Brain microvascular endothelial cell (primary cell): ENCODE data around the gene ACTL8.

Experiments
- DNase-seq: peaks from one replicate; pipeline ENCODE4 v3.0.0-alpha.2; 2020
- H3K27ac ChIP-seq: fragments of 250-450 bp; sonication (Bioruptor Pico); 2 replicates; pipeline ENCODE4 v1.5.1; 2020; ENCODE audit warnings: mild to moderate bottlenecking, moderate library complexity
- H3K27me3 ChIP-seq: fragments of 250-450 bp; sonication (Bioruptor Pico); replicated peaks from 2 replicates; pipeline ENCODE4 v1.5.1; 2020; ENCODE audit warnings: mild to moderate bottlenecking
- H3K36me3 ChIP-seq: fragments of 250-450 bp; sonication (Bioruptor Pico); replicated peaks from 2 replicates; pipeline ENCODE4 v1.5.1; 2020; ENCODE audit warnings: mild to moderate bottlenecking
- H3K4me3 ChIP-seq: 2 replicates; pipeline ENCODE4 v1.5.1; 2011; ENCODE audit warnings: low read depth, mild to moderate bottlenecking, control low read depth, low read length, moderate library complexity
- in situ Hi-C: cut with HindIII; loops from 2 replicates; pipeline ENCODE4 v1.10.0; 2017; ENCODE audit warnings: low sequenced_read_pairs, low pct_ligation_motif_present
- TF ChIP-seq, protein P1 (sequence below): IDR thresholded peaks from 2 replicates; pipeline ENCODE4 v1.5.1; 2011; ENCODE audit warnings: low read depth, mild to moderate bottlenecking, moderate library complexity, low read length, control low read depth, inconsistent platforms; ENCODE audit errors: missing control alignments

Gene ACTL8

DNA sequence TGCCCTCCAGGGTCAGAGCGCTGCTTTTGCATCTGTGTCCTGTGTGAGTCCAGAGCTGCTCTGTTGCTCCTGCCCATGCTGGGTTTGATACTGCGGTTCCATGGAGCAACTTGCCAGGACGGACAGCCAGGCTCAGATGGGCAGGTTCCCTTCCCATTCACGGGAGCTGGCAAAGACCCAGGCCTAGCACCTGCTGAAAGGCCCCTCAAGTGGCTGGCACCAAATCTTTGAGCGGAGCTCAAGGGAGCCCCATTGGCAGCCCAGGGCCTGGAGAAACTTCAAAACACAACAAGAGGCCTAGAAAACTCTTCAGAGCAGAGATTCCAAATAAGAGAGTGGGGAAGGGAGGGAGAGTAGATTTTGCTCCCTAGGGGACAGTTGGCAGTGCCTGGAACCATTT lies 97.2 kb downstream of the ACTL8 start:
- in situ Hi-C loops: no loop called here
- Histone ChIP-seq H3K36me3 (no peaks in the 10 kb centered on the region), H3K4me3 (no peak overlapping the region), H3K27ac (no peak overlapping the region), H3K27me3 (no peaks in the 10 kb centered on the region)
- no peak for DNase-seq
- TF ChIP-seq, protein P1, sequence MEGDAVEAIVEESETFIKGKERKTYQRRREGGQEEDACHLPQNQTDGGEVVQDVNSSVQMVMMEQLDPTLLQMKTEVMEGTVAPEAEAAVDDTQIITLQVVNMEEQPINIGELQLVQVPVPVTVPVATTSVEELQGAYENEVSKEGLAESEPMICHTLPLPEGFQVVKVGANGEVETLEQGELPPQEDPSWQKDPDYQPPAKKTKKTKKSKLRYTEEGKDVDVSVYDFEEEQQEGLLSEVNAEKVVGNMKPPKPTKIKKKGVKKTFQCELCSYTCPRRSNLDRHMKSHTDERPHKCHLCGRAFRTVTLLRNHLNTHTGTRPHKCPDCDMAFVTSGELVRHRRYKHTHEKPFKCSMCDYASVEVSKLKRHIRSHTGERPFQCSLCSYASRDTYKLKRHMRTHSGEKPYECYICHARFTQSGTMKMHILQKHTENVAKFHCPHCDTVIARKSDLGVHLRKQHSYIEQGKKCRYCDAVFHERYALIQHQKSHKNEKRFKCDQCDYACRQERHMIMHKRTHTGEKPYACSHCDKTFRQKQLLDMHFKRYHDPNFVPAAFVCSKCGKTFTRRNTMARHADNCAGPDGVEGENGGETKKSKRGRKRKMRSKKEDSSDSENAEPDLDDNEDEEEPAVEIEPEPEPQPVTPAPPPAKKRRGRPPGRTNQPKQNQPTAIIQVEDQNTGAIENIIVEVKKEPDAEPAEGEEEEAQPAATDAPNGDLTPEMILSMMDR: no peak

DNA sequence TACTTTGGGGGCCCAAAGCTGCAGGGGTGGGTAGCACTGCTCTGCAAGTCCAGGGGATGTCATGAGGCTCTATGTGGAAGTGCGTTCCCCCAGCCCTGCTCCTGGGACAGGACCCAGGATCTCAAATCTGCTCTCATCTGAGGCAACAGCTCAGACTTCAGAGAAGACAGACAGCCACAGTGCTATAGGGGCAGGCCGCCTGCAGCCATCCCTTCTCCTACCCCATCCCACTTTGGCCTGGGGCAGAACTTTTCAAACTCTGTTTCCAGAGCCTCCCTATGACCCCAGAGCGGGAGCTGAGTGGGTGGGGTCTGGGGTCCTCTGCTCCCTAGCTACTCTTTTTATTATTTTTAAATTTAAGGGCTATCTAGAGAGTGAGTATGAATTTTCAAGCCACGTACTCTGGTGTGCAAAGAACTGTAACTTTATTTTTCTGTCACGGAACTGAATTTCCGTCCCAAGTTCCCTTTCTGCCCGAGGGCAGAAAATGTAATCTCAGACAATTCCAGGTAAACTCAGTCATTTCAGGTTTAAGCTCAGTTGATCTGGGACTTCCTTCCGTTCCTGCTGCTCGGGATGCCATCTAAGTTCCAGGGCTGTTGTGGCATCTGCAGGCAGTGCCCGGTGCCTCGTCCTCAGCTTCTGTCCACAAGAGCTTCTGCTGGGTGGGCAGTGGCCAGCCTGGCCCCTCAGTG lies 98.3 kb downstream of the ACTL8 start:
- H3K36me3 ChIP-seq: no peaks in the 10 kb centered on the region
- in situ Hi-C loops: no loop called here
- no peak for DNase-seq
- H3K4me3 ChIP-seq: no peak overlapping the region
- H3K27ac ChIP-seq: no peak overlapping the region
- H3K27me3 ChIP-seq: no peaks in the 10 kb centered on the region
- TF ChIP-seq, protein P1: no peak

DNA sequence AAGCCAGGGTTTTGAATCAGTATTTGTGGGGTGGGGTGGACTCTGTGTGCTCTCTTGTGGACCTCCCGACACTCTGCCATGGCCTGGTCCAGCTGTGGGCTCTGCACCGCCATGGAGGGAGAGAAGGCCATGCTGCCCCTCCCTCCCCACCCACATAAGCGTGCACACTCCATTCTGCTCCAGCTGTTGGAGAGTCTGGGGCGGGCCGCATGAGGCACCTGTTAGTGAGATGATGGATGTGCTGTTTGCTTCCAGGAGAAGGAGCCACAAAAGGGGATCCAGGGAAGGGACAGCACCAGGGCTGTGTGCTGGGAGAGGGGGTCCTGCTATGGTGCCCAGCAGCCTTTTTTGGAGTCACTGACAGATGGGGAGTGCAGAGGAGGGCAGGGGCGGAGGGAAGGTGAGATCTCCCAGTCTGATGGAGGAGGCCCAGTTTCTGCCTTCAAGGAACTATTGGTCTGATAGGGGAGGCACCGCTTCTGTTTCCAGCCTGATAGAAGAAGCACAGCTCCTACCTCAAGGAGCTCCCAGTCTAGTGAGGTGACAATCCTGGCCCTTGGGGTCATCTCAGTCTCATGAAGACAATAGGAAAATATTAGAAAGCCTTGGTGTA lies 101.5 kb downstream of the ACTL8 start:
- no peaks in the 10 kb centered on the region for H3K27me3 ChIP-seq
- no peaks in the 10 kb centered on the region for H3K36me3 ChIP-seq
- no peak overlapping the region for H3K4me3 ChIP-seq
- in situ Hi-C loops: no loop called here
- no peak overlapping the region for H3K27ac ChIP-seq
- TF ChIP-seq, protein P1: no peak
- DNase-seq: no peak

DNA sequence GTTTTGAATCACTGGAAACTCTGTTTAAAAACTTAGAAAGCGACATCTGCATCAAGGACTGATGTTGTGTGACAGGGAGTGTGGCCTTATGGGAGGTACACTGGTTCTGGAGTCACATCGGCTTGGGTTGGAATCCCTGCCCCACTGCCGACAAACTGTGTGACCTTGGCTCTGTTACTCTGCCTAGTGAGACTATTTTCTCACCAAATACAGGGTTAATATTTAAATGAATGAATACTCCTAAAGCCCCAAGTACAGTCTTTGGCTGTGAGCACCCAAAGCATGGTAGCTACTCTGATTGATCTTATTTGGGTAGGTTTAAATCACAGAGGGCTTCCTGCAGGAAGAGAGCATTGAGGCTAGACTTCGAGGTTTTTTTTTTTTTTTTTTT lies 102.0 kb downstream of the ACTL8 start:
- no peak overlapping the region for H3K27ac ChIP-seq
- TF ChIP-seq, protein P1: no peak

DNA sequence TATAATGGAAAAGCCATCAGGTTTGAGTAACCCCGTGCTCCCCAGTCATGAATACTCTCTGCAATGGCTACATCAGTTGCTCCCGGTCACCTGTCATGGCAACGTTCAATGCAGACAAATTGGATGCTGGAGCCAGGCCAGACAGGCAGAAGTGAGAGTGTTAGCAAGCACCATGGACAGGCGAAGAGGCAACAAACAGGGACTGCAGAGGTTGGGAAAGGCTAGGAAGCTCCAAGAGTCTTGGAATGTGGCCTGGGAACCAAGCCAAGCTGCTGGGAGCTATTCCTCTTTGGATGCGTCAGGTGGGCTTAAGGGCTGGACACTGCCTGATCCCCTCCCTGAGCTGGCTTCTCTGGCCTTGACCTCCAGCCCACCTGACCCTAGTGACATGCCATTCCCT lies 102.9 kb downstream of the ACTL8 start:
- Histone ChIP-seq H3K36me3 (no peaks in the 10 kb centered on the region), H3K4me3 (no peak overlapping the region), H3K27me3 (no peaks in the 10 kb centered on the region), H3K27ac (no peak overlapping the region)
- in situ Hi-C loops: no loop called here
- no peak for DNase-seq
- TF ChIP-seq, protein P1: no peak

More for the DNA sequence above, 102.0 kb downstream of the ACTL8 start:
- DNase-seq: no peak
- in situ Hi-C loops: no loop called here
- H3K4me3 ChIP-seq: no peak overlapping the region
- no peaks in the 10 kb centered on the region for H3K27me3 ChIP-seq
- H3K36me3 ChIP-seq: no peaks in the 10 kb centered on the region
